ENCODE results near the gene TMEM106B.
A peak's percentile ranks its signal among the peaks of the same experiment; 100 is the strongest.
"Not testable (repeated sequence)": the region's sequence is repeated elsewhere in the genome, so short reads cannot be mapped to it uniquely, and the experiment has no call there.

The TMEM106B gene

GRCh38 chr7:12211054-12211710 is at the start of gene TMEM106B:
Gene TMEM106B (plus strand): TSS chr7:12211294. CDS start chr7:12214811, 3,517 bp downstream.
- peak; percentile 97 for DNase-seq (ENCODE audit: low read depth)

GRCh38 chr7:12162415-12163113 is 48.5 kb upstream of the TMEM106B start:
- DNase-seq (ENCODE audit: low read depth), result no peak

- not testable (repeated sequence) for DNase-seq (ENCODE audit: low read depth)
Observed at GRCh38 chr7:12168065-12168464, 43.0 kb upstream of the TMEM106B start.

- DNase-seq (ENCODE audit: low read depth), result not testable (repeated sequence)
Observed at GRCh38 chr7:12169981-12170820, 40.9 kb upstream of the TMEM106B start.

- DNase-seq (ENCODE audit: low read depth), result no peak
Observed at GRCh38 chr7:12173671-12174070, 37.4 kb upstream of the TMEM106B start.

- DNase-seq (ENCODE audit: low read depth), result no peak
Observed at GRCh38 chr7:12174931-12175330, 36.2 kb upstream of the TMEM106B start.

GRCh38 chr7:12178317-12178716 is 32.8 kb upstream of the TMEM106B start:
- no peak for DNase-seq (ENCODE audit: low read depth)

GRCh38 chr7:12194426-12194825 is 16.7 kb upstream of the TMEM106B start:
- no peak for DNase-seq (ENCODE audit: low read depth)

- DNase-seq (ENCODE audit: low read depth), result no peak
Observed at GRCh38 chr7:12196386-12196785, 14.7 kb upstream of the TMEM106B start.

- no peak for DNase-seq (ENCODE audit: low read depth)
Observed at GRCh38 chr7:12199363-12199762, 11.7 kb upstream of the TMEM106B start.

GRCh38 chr7:12207046-12207445 is 4.0 kb upstream of the TMEM106B start:
- DNase-seq (ENCODE audit: low read depth), result no peak

GRCh38 chr7:12209221-12209620 is 1.9 kb upstream of the TMEM106B start:
- DNase-seq (ENCODE audit: low read depth), result no peak

GRCh38 chr7:12210179-12211053 is 678 bp upstream of the TMEM106B start:
- peak; percentile 5 for DNase-seq (ENCODE audit: low read depth)

GRCh38 chr7:12211711-12212485 is 804 bp downstream of the TMEM106B start:
- DNase-seq (ENCODE audit: low read depth), result no peak

- DNase-seq (ENCODE audit: low read depth), result no peak
Observed at GRCh38 chr7:12217311-12217710, 6.2 kb downstream of the TMEM106B start.

- DNase-seq (ENCODE audit: low read depth), result no peak
Observed at GRCh38 chr7:12220389-12221046, 9.4 kb downstream of the TMEM106B start.

- DNase-seq (ENCODE audit: low read depth), result no peak
Observed at GRCh38 chr7:12221414-12221813, 10.3 kb downstream of the TMEM106B start.

GRCh38 chr7:12222889-12223579 is 11.9 kb downstream of the TMEM106B start:
- DNase-seq (ENCODE audit: low read depth), result no peak

- DNase-seq (ENCODE audit: low read depth), result not testable (repeated sequence)
Observed at GRCh38 chr7:12225017-12225416, 13.9 kb downstream of the TMEM106B start.

- DNase-seq (ENCODE audit: low read depth), result no peak
Observed at GRCh38 chr7:12226756-12227155, 15.7 kb downstream of the TMEM106B start.
